ENCODE data around the gene ARHGAP26. TPM values are rescaled to one million over a fixed set of nuclear protein-coding genes. Genes with fewer than 3 reads are reported as not detected.

The ARHGAP26 gene
- total and polyA plus RNA-seq, 2 donors (not counting 3 experiments of a cell fraction or from before 2014, with no cell fraction given), result 3.1 to 16.2 TPM

DNA sequence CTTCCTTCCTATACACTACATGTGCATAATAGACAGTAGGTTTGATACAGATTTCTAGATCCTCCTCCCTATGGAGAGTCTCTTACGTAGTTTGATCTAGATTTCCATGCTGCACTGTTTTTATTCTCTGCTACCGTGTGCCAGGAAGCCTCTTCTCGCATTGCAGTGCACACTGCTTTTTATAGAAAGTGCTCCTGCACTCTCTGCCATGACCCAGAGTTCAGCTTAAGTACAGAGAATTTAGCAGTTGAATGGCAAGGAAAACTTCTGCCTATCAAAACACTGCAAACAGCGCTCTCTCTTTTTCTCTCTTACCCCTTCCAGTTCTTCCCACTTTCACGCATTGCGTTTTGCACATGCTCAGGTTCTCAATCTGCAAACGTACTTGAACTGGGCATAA is 187.4 kb downstream of the ARHGAP26 start:
- H3K27ac ChIP-seq (ENCODE audit: insufficient read depth, low read depth, low read length), result no peak overlapping the region
- POLR2A ChIA-PET, result no interaction called here
- CTCF ChIA-PET, result interaction anchor here (0.7 kb wide), 1 partner anchor 21 kb away, joined by 3 read pairs; no protein-coding TSS in a partner anchor
- H3K4me3 ChIP-seq (replicated peaks in 1 of 3; ENCODE audit: insufficient read depth in 1 of 3, low read depth in 1 of 3, low read length in 3 of 3), result no peak overlapping the region
- no TSS peak for BruUV-seq (replicated peaks)
- dilution Hi-C loops (cut with MboI; ENCODE audit: extremely low pct_ligation_motif_present, low sequenced_read_pairs), result no loop called here
- H3K4me1 ChIP-seq (ENCODE audit: control insufficient read depth, extremely low read depth, insufficient read depth, low read length), result peaks cover 2% of the 10 kb centered on the region
- no peak overlapping the region for H3K4me2 ChIP-seq (ENCODE audit: insufficient read depth, low read length)
- H3K79me2 ChIP-seq (ENCODE audit: control insufficient read depth, insufficient read depth, low read length), result no peaks in the 10 kb centered on the region
- H4K20me1 ChIP-seq (replicated peaks; ENCODE audit: control insufficient read depth, extremely low read depth, insufficient read depth, low read length), result no peaks in the 10 kb centered on the region
- intact Hi-C loops (cut with micrococcal nuclease), result no loop called here
- no peak overlapping the region for H2AFZ ChIP-seq (ENCODE audit: low read depth, low read length)
- no peak for FAIRE-seq
- H3K36me3 ChIP-seq (ENCODE audit: control insufficient read depth in 2 of 2, extremely low read depth in 1 of 2, insufficient read depth in 2 of 2, low read length in 2 of 2), result no peaks in the 10 kb centered on the region
- H3K9ac ChIP-seq (replicated peaks; ENCODE audit: extremely low read depth, insufficient read depth, low read length), result no peak overlapping the region
- no peaks in the 10 kb centered on the region for H3K27me3 ChIP-seq (ENCODE audit: control insufficient read depth in 2 of 2, insufficient read depth in 2 of 2, low read length in 2 of 2)
- no peak for DNase-seq (ENCODE audit: low read depth, low spot score)
- TF ChIP-seq POLR2AphosphoS5 (IDR thresholded peaks at IDR 0.05; ENCODE audit: insufficient read depth, low read depth, low read length), result no peak
- H3K9me1 ChIP-seq (replicated peaks; ENCODE audit: control insufficient read depth, extremely low read depth, insufficient read depth, low read length), result no peaks in the 10 kb centered on the region
- H3K9me3 ChIP-seq (replicated peaks; ENCODE audit: control insufficient read depth, insufficient read depth, low read length), result no peaks in the 10 kb centered on the region

DNA sequence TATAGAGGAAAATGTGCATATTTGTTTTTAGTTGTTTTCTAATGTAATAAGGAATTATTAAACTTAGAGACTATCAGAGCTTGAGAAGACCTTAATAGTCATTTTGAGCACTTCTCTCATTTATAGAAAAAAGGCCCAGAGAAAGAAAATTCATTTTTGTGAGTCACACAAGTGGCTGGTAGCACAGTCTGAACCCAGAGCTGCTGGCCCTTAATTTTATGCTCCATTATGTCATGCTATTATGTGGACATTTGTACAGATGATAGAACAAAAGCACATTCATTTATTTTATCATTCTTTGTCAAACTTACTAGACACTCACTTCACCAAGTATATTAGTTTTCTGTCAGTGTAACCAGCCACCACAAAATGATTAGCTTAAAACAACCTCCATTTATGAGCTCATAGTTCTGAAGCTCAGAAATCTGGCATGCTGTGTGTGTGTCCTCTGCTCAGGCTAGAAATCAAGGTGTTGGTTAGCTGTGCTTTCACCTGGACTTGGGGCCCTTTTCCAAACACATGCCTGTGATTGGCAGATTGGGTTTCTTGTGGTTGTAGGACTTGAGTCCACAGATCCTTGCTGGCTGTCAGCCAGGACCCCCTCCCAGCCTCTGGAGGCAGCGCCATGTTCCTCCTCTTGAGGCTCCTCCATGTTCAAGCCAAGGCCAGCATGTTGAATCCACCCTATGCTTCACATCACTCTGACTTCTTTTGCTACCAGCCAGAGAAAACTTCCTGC is 188.9 kb downstream of the ARHGAP26 start:
- ChIA-PET CTCF (interaction anchor here (0.7 to 3.0 kb wide), 10 partner anchors 13 to 1183 kb away, joined by 3 to 15 read pairs (median 4); no protein-coding TSS in a partner anchor), POLR2A (no interaction called here)
- intact Hi-C loops (cut with micrococcal nuclease) (no loop called here), dilution Hi-C loops (cut with MboI; ENCODE audit: extremely low pct_ligation_motif_present, low sequenced_read_pairs) (no loop called here)
- Histone ChIP-seq H3K9me1 (replicated peaks; ENCODE audit: control insufficient read depth, extremely low read depth, insufficient read depth, low read length) (no peaks in the 10 kb centered on the region), H3K4me2 (ENCODE audit: insufficient read depth, low read length) (no peak overlapping the region), H3K9me3 (replicated peaks; ENCODE audit: control insufficient read depth, insufficient read depth, low read length) (no peaks in the 10 kb centered on the region), H3K4me1 (ENCODE audit: control insufficient read depth, extremely low read depth, insufficient read depth, low read length) (peaks cover 2% of the 10 kb centered on the region), H3K27ac (ENCODE audit: insufficient read depth, low read depth, low read length) (no peak overlapping the region), H3K79me2 (ENCODE audit: control insufficient read depth, insufficient read depth, low read length) (no peaks in the 10 kb centered on the region), H3K27me3 (ENCODE audit: control insufficient read depth in 2 of 2, insufficient read depth in 2 of 2, low read length in 2 of 2) (no peaks in the 10 kb centered on the region), H3K4me3 (replicated peaks in 1 of 3; ENCODE audit: insufficient read depth in 1 of 3, low read depth in 1 of 3, low read length in 3 of 3) (no peak overlapping the region), H2AFZ (ENCODE audit: low read depth, low read length) (no peak overlapping the region), H3K36me3 (ENCODE audit: control insufficient read depth in 2 of 2, extremely low read depth in 1 of 2, insufficient read depth in 2 of 2, low read length in 2 of 2) (no peaks in the 10 kb centered on the region), H4K20me1 (replicated peaks; ENCODE audit: control insufficient read depth, extremely low read depth, insufficient read depth, low read length) (no peaks in the 10 kb centered on the region), H3K9ac (replicated peaks; ENCODE audit: extremely low read depth, insufficient read depth, low read length) (no peak overlapping the region)
- no peak for DNase-seq (ENCODE audit: low read depth, low spot score)
- TF ChIP-seq JUN (IDR thresholded peaks at IDR 0.05; ENCODE audit: borderline replicate concordance, insufficient read depth, insufficient read length, low read depth), result no peak
- no peak for TF ChIP-seq GATA2 (IDR thresholded peaks at IDR 0.05; ENCODE audit: insufficient read depth, insufficient read length, low read depth, low read length)
- no TSS peak for BruUV-seq (replicated peaks)
- no peak for FAIRE-seq
